ENCODE measurements around the gene C6orf52.

DNA sequence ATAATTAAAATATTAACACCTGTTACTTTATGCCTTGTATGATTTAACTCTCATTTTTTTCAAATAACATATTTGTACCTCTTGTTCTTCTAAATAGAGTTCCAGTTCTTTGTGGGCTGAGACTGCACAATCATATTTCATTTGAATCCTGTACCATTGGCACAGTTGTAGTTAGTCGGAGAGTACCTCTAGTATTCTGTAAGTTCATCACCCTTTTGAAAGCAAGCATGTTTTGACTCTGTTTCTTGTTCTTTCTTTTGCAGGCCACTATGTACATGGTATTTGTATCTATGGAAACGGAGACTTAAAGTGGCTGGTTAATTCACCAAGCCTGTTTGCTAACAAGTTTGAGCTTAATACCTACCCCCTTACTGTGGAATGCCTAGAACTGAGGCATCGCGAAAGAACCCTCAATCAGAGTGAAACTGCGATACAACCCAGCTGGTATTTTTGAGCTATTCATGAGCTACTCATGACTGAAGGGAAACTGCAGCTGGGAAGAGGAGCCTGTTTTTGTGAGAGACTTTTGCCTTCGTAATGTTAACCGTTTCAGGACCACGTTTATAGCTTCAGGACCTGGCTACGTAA, 68.2 kb downstream of the C6orf52 start:
- TF ChIP-seq YY1 (IDR thresholded peaks at IDR 0.05; ENCODE audit: low read depth) = no peak
- TF ChIP-seq EP300 (IDR thresholded peaks at IDR 0.05; ENCODE audit: borderline replicate concordance) = no peak

All from Ishikawa (cell line).